WTC11 (cell line): ENCODE results near the gene PLEKHA3. TPM values are rescaled to one million over a fixed set of nuclear protein-coding genes. Genes with fewer than 3 reads are reported as not detected.

Experiments used
- ATAC-seq: fragments of 200-7000 bp; cut with Tn5 transposase; 2 replicates; pipeline ENCODE4 v1.10.0; 2021; ENCODE audit warnings: mild to moderate bottlenecking, moderate library complexity
- CTCF ChIA-PET: fragments of 300-600 bp; sonication (Branson Sonifier 250); formaldehyde crosslinking; loops from one replicate; lab custom pipeline; 2021; ENCODE audit warnings: antibody characterized with exemption; lab: Charles Lee
- POLR2A ChIA-PET: fragments of 350-600 bp; sonication (Branson Sonifier 250); formaldehyde crosslinking; loops from one replicate; lab custom pipeline; 2021; ENCODE audit warnings: antibody characterized with exemption; lab: Charles Lee
- DNase-seq: peaks from one replicate; pipeline ENCODE4 v3.0.0; 2021; ENCODE audit warnings: low spot score
- H3K27ac Mint-ChIP-seq: 2 replicates; pipeline ENCODE4 v1.8.0; 2021; ENCODE audit warnings: mixed read lengths
- H3K27me3 Mint-ChIP-seq: 2 replicates; pipeline ENCODE4 v1.8.0; 2021; ENCODE audit warnings: low read depth, mild to moderate bottlenecking, moderate library complexity, mixed read lengths
- H3K36me3 Mint-ChIP-seq: 2 replicates; pipeline ENCODE4 v1.8.0; 2021; ENCODE audit warnings: mixed read lengths
- H3K4me1 Mint-ChIP-seq: 2 replicates; pipeline ENCODE4 v1.8.0; 2022; ENCODE audit warnings: mixed read lengths
- H3K4me3 Mint-ChIP-seq: 2 replicates; pipeline ENCODE4 v1.8.0; 2021; ENCODE audit warnings: mild to moderate bottlenecking, moderate library complexity, mixed read lengths
- H3K9me3 Mint-ChIP-seq: 2 replicates; pipeline ENCODE4 v1.8.0; 2021; ENCODE audit warnings: mixed read lengths
- CBFB ChIP-seq: sonication (generic); formaldehyde crosslinking; IDR thresholded peaks from 2 replicates; pipeline ENCODE4 v1.8.1; 2022; ENCODE audit warnings: mild to moderate bottlenecking, low read depth, missing genetic modification reagents
- ESRRA ChIP-seq: sonication (generic); formaldehyde crosslinking; IDR thresholded peaks from 2 replicates; pipeline ENCODE4 v1.8.1; 2022; ENCODE audit warnings: mild to moderate bottlenecking, missing genetic modification reagents, borderline replicate concordance
- FOXP1 ChIP-seq: sonication (generic); formaldehyde crosslinking; IDR thresholded peaks from 2 replicates; pipeline ENCODE4 v1.8.0; 2022; ENCODE audit warnings: missing genetic modification reagents, mild to moderate bottlenecking, moderate library complexity, borderline replicate concordance
- KAT7 ChIP-seq: sonication (generic); formaldehyde crosslinking; IDR thresholded peaks from 2 replicates; pipeline ENCODE4 v1.8.1; 2023; ENCODE audit warnings: missing genetic modification reagents, mild to moderate bottlenecking, borderline replicate concordance
- NFE2L1 ChIP-seq: sonication (generic); formaldehyde crosslinking; IDR thresholded peaks from 2 replicates; pipeline ENCODE4 v1.8.1; 2023; ENCODE audit warnings: missing genetic modification reagents
- NR2C2 ChIP-seq: sonication (generic); formaldehyde crosslinking; IDR thresholded peaks from 2 replicates; pipeline ENCODE4 v1.8.0; 2022; ENCODE audit warnings: mild to moderate bottlenecking, missing genetic modification reagents
- RELA ChIP-seq: sonication (generic); formaldehyde crosslinking; IDR thresholded peaks from 2 replicates; pipeline ENCODE4 v1.8.1; 2022; ENCODE audit warnings: missing genetic modification reagents, mild to moderate bottlenecking, borderline replicate concordance
- RORB ChIP-seq: fragments of 250-450 bp; sonication (Bioruptor Pico); IDR thresholded peaks from 2 replicates; pipeline ENCODE4 v1.9.0; 2021; ENCODE audit warnings: mild to moderate bottlenecking
- SMAD3 ChIP-seq: sonication (generic); formaldehyde crosslinking; IDR thresholded peaks from 2 replicates; pipeline ENCODE4 v1.8.0; 2022; ENCODE audit warnings: missing genetic modification reagents, mild to moderate bottlenecking, borderline replicate concordance
- SMAD4 ChIP-seq: sonication (generic); formaldehyde crosslinking; IDR thresholded peaks from 2 replicates; pipeline ENCODE4 v1.8.0; 2022; ENCODE audit warnings: mild to moderate bottlenecking, missing genetic modification reagents
- ZNF219 ChIP-seq: sonication (generic); formaldehyde crosslinking; IDR thresholded peaks from 2 replicates; pipeline ENCODE4 v1.8.0; 2023; ENCODE audit warnings: missing genetic modification reagents, mild to moderate bottlenecking, borderline replicate concordance
- ZNF232 ChIP-seq: sonication (generic); formaldehyde crosslinking; IDR thresholded peaks from 2 replicates; pipeline ENCODE4 v1.8.0; 2022; ENCODE audit warnings: mild to moderate bottlenecking, missing genetic modification reagents
- ZNF263 ChIP-seq: sonication (generic); formaldehyde crosslinking; IDR thresholded peaks from 2 replicates; pipeline ENCODE4 v1.8.1; 2022; ENCODE audit warnings: low read depth, mild to moderate bottlenecking, moderate library complexity, missing genetic modification reagents
- ZNF423 ChIP-seq: fragments of 250-450 bp; sonication (Bioruptor Pico); IDR thresholded peaks from 2 replicates; pipeline ENCODE4 v2.1.2; 2022; ENCODE audit warnings: mild to moderate bottlenecking, moderate library complexity
- total RNA-seq: library from RNA; stranded (reverse); gene quantifications from 3 replicates; pipeline ENCODE4 v1.2.3, GENCODE V29; 2021
- TF ChIP-seq, protein P1 (sequence below): sonication (generic); formaldehyde crosslinking; conservative IDR thresholded peaks from 2 replicates; pipeline ENCODE4 v1.8.1; 2023; ENCODE audit warnings: mild to moderate bottlenecking, low read depth, missing genetic modification reagents, moderate library complexity
- TF ChIP-seq, protein P2 (sequence below): sonication (generic); formaldehyde crosslinking; IDR thresholded peaks from 2 replicates; pipeline ENCODE4 v1.8.1; 2023; ENCODE audit warnings: mild to moderate bottlenecking, missing genetic modification reagents
- TF ChIP-seq, protein P3 (sequence below): sonication (generic); formaldehyde crosslinking; IDR thresholded peaks from 2 replicates; pipeline ENCODE4 v1.8.1; 2022; ENCODE audit warnings: mild to moderate bottlenecking, missing genetic modification reagents, moderate library complexity, borderline replicate concordance
- TF ChIP-seq, protein P4 (sequence below): sonication (generic); formaldehyde crosslinking; IDR thresholded peaks from 2 replicates; pipeline ENCODE4 v1.8.0; 2022; ENCODE audit warnings: mild to moderate bottlenecking, missing genetic modification reagents
- TF ChIP-seq, protein P5 (sequence below): sonication (generic); formaldehyde crosslinking; conservative IDR thresholded peaks from 2 replicates; pipeline ENCODE4 v1.8.1; 2022; ENCODE audit warnings: mild to moderate bottlenecking, missing genetic modification reagents
- TF ChIP-seq, protein P6 (sequence below): sonication (generic); formaldehyde crosslinking; IDR thresholded peaks from 2 replicates; pipeline ENCODE4 v1.8.1; 2023; ENCODE audit warnings: mild to moderate bottlenecking, missing genetic modification reagents, moderate library complexity
- TF ChIP-seq, protein P7 (sequence below): fragments of 250-450 bp; sonication (Bioruptor Pico); IDR thresholded peaks from 2 replicates; pipeline ENCODE4 v1.8.0; 2021; ENCODE audit warnings: mild to moderate bottlenecking
- TF ChIP-seq, protein P8 (sequence below): sonication (generic); formaldehyde crosslinking; IDR thresholded peaks from 2 replicates; pipeline ENCODE4 v1.8.1; 2022; ENCODE audit warnings: low read depth, missing genetic modification reagents, borderline replicate concordance

Gene PLEKHA3
- total RNA-seq, 1 experiment from 2014 or later: 18.7 TPM

DNA sequence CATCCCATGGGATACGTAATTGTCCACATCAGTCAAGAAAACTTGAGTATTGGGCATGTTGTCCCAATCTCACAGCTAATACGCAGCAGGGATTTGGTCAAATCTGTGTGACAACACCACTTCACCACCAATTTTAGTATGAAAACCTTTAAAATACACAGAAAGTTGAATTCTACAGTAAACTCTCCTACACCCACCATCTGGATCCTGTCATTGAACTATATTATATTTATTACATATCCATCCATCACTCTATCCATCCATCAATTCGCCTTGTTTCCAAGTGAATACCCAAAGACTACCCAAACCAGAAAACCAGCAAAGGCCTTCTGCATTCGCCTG, 1.0 kb upstream of the PLEKHA3 start:
- ChIA-PET POLR2A (interaction anchor here (1.0 to 1.1 kb wide), 2 partner anchors 26 to 44 kb away, joined by 3 read pairs; no protein-coding TSS in a partner anchor), CTCF (interaction anchor here (0.6 to 2.1 kb wide), 11 partner anchors 21 to 650 kb away, joined by 3 to 14 read pairs (median 3); partner anchors contain the start of genes PJVK and PRKRA)
- DNase-seq (no peak), ATAC-seq (no peak)
- H3K4me3 Mint-ChIP-seq: peak overlapping the region; percentile 94
- peaks cover 28% of the 10 kb centered on the region for H3K4me1 Mint-ChIP-seq
- H3K27ac Mint-ChIP-seq: peak overlapping the region; percentile 99; the same call in 1 of the 2 replicates
- H3K9me3 Mint-ChIP-seq: no peaks in the 10 kb centered on the region
- TF ChIP-seq ZNF232 (CRISPR knock-in tag): no peak
- no peak for TF ChIP-seq SMAD4 (CRISPR knock-in tag)
- TF ChIP-seq, protein P1, sequence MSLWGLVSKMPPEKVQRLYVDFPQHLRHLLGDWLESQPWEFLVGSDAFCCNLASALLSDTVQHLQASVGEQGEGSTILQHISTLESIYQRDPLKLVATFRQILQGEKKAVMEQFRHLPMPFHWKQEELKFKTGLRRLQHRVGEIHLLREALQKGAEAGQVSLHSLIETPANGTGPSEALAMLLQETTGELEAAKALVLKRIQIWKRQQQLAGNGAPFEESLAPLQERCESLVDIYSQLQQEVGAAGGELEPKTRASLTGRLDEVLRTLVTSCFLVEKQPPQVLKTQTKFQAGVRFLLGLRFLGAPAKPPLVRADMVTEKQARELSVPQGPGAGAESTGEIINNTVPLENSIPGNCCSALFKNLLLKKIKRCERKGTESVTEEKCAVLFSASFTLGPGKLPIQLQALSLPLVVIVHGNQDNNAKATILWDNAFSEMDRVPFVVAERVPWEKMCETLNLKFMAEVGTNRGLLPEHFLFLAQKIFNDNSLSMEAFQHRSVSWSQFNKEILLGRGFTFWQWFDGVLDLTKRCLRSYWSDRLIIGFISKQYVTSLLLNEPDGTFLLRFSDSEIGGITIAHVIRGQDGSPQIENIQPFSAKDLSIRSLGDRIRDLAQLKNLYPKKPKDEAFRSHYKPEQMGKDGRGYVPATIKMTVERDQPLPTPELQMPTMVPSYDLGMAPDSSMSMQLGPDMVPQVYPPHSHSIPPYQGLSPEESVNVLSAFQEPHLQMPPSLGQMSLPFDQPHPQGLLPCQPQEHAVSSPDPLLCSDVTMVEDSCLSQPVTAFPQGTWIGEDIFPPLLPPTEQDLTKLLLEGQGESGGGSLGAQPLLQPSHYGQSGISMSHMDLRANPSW (CRISPR knock-in tag): no peak
- TF ChIP-seq SMAD3 (CRISPR knock-in tag): no peak
- TF ChIP-seq, protein P2, sequence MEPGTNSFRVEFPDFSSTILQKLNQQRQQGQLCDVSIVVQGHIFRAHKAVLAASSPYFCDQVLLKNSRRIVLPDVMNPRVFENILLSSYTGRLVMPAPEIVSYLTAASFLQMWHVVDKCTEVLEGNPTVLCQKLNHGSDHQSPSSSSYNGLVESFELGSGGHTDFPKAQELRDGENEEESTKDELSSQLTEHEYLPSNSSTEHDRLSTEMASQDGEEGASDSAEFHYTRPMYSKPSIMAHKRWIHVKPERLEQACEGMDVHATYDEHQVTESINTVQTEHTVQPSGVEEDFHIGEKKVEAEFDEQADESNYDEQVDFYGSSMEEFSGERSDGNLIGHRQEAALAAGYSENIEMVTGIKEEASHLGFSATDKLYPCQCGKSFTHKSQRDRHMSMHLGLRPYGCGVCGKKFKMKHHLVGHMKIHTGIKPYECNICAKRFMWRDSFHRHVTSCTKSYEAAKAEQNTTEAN (CRISPR knock-in tag): no peak
- TF ChIP-seq, protein P3, sequence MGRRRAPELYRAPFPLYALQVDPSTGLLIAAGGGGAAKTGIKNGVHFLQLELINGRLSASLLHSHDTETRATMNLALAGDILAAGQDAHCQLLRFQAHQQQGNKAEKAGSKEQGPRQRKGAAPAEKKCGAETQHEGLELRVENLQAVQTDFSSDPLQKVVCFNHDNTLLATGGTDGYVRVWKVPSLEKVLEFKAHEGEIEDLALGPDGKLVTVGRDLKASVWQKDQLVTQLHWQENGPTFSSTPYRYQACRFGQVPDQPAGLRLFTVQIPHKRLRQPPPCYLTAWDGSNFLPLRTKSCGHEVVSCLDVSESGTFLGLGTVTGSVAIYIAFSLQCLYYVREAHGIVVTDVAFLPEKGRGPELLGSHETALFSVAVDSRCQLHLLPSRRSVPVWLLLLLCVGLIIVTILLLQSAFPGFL (CRISPR knock-in tag): no peak
- TF ChIP-seq NFE2L1 (CRISPR knock-in tag): no peak
- TF ChIP-seq, protein P4, sequence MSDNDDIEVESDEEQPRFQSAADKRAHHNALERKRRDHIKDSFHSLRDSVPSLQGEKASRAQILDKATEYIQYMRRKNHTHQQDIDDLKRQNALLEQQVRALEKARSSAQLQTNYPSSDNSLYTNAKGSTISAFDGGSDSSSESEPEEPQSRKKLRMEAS: no peak
- no peak for TF ChIP-seq NR2C2 (CRISPR knock-in tag)
- TF ChIP-seq CBFB (CRISPR knock-in tag): no peak
- no peak for TF ChIP-seq RORB (CRISPR knock-in tag)
- TF ChIP-seq ZNF263 (CRISPR knock-in tag): no peak
- no peaks in the 10 kb centered on the region for H3K36me3 Mint-ChIP-seq
- H3K27me3 Mint-ChIP-seq: no peaks in the 10 kb centered on the region; the same call in 1 of the 2 replicates

DNA sequence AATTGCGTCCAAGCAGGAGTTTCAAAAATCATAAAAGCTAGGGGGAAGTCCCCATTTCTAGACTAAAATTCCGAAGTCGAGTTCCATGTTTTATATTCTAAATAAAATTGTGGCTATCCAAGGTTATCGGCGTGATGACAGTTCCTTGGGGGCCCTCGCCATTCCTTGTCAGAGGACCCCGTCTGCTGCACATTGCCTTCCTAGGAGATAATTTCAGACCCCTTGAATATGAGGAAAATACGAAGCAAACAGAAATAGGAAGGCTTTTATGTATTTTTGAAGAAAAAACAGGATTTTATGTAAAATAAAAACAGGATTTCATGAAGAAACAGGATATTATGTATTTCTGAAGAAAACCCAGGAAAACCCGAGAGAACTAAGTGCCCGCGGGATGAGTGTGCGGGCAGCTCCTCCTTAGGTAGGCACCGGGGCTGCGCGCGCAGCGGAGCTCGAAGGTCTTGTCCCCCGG, 465 bp upstream of the PLEKHA3 start:
- Mint-ChIP-seq H3K4me3 (peak overlapping the region; percentile 94), H3K36me3 (no peaks in the 10 kb centered on the region), H3K27me3 (no peaks in the 10 kb centered on the region; the same call in 1 of the 2 replicates), H3K9me3 (no peaks in the 10 kb centered on the region)
- DNase-seq: no peak
- TF ChIP-seq, protein P5, sequence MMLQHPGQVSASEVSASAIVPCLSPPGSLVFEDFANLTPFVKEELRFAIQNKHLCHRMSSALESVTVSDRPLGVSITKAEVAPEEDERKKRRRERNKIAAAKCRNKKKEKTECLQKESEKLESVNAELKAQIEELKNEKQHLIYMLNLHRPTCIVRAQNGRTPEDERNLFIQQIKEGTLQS: no peak
- TF ChIP-seq FOXP1: no peak
- TF ChIP-seq RELA (CRISPR knock-in tag): no peak
- TF ChIP-seq CBFB (CRISPR knock-in tag): no peak
- TF ChIP-seq, protein P6, sequence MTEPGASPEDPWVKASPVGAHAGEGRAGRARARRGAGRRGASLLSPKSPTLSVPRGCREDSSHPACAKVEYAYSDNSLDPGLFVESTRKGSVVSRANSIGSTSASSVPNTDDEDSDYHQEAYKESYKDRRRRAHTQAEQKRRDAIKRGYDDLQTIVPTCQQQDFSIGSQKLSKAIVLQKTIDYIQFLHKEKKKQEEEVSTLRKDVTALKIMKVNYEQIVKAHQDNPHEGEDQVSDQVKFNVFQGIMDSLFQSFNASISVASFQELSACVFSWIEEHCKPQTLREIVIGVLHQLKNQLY (CRISPR knock-in tag): no peak
- TF ChIP-seq ZNF219 (CRISPR knock-in tag): no peak
- TF ChIP-seq ZNF423: no peak
- no peak for TF ChIP-seq ESRRA (CRISPR knock-in tag)
- TF ChIP-seq, protein P7, sequence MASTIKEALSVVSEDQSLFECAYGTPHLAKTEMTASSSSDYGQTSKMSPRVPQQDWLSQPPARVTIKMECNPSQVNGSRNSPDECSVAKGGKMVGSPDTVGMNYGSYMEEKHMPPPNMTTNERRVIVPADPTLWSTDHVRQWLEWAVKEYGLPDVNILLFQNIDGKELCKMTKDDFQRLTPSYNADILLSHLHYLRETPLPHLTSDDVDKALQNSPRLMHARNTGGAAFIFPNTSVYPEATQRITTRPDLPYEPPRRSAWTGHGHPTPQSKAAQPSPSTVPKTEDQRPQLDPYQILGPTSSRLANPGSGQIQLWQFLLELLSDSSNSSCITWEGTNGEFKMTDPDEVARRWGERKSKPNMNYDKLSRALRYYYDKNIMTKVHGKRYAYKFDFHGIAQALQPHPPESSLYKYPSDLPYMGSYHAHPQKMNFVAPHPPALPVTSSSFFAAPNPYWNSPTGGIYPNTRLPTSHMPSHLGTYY (CRISPR knock-in tag): no peak
- no peak for TF ChIP-seq KAT7 (CRISPR knock-in tag)
- TF ChIP-seq, protein P8, sequence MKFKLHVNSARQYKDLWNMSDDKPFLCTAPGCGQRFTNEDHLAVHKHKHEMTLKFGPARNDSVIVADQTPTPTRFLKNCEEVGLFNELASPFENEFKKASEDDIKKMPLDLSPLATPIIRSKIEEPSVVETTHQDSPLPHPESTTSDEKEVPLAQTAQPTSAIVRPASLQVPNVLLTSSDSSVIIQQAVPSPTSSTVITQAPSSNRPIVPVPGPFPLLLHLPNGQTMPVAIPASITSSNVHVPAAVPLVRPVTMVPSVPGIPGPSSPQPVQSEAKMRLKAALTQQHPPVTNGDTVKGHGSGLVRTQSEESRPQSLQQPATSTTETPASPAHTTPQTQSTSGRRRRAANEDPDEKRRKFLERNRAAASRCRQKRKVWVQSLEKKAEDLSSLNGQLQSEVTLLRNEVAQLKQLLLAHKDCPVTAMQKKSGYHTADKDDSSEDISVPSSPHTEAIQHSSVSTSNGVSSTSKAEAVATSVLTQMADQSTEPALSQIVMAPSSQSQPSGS (CRISPR knock-in tag): no peak
- TF ChIP-seq, all 79 proteins: peak for 0
- Mint-ChIP-seq H3K27ac (peak overlapping the region; percentile 99), H3K4me1 (peaks cover 28% of the 10 kb centered on the region)
- CTCF ChIA-PET: interaction anchor here (2.0 to 2.1 kb wide), 2 partner anchors 29 to 43 kb away, joined by 11 to 14 read pairs; partner anchors contain the start of genes PJVK and PRKRA
- POLR2A ChIA-PET: interaction anchor here (0.5 to 1.1 kb wide), 4 partner anchors 25 to 44 kb away, joined by 3 to 6 read pairs (median 4); partner anchors contain the start of genes PJVK and PRKRA
- ATAC-seq: no peak
